ENCODE measurements around the gene SHISA4.

Gene SHISA4

GRCh38 chr1:201887116-201887866 lies 1.4 kb upstream of the SHISA4 start:
- Histone ChIP-seq H3K27ac (peak overlapping the region; percentile 80 to 95), H3K27me3 (no peaks in the 10 kb centered on the region), H3K36me3 (peaks cover 0 to 8% (median 0%) of the 10 kb centered on the region in 3 donors), H3K9me3 (no peaks in the 10 kb centered on the region), H3K4me3 (no peak overlapping the region), H3K4me1 (peaks cover 0 to 79% (median 63%) of the 10 kb centered on the region in 4 donors)
- no peak for TF ChIP-seq CTCF (IDR thresholded peaks at IDR 0.05)
- peak in 1 of 2 donors; percentile 41 for DNase-seq
- intact Hi-C loops (cut with DNase I; ENCODE audit: low total_unique reads) = loop anchor here (10.0 kb wide), 1 partner anchor 258 kb away; the partner anchor contains the start of gene ARL8A

GRCh38 chr1:201889090-201889968 lies 631 bp downstream of the SHISA4 start:
- Histone ChIP-seq H3K4me1 (peaks cover 0 to 80% (median 54%) of the 10 kb centered on the region in 4 donors), H3K4me3 (peak overlapping the region; percentile 82 to 85), H3K36me3 (peaks cover 0 to 8% (median 0%) of the 10 kb centered on the region in 3 donors), H3K27ac (peak overlapping the region; percentile 80 to 95), H3K27me3 (no peaks in the 10 kb centered on the region), H3K9me3 (no peaks in the 10 kb centered on the region)
- peak; percentile 25 to 65 for DNase-seq
- intact Hi-C loops (cut with DNase I; ENCODE audit: low total_unique reads) = loop anchor here (10.0 kb wide), 1 partner anchor 255 kb away; the partner anchor contains the start of gene ARL8A
- TF ChIP-seq CTCF (IDR thresholded peaks at IDR 0.05) = no peak

GRCh38 chr1:201890223-201890622 lies 1.5 kb downstream of the SHISA4 start:
- peaks cover 0 to 80% (median 52%) of the 10 kb centered on the region in 4 donors for H3K4me1 ChIP-seq
- H3K9me3 ChIP-seq = no peaks in the 10 kb centered on the region
- H3K36me3 ChIP-seq = peaks cover 0 to 8% (median 0%) of the 10 kb centered on the region in 3 donors
- peak overlapping the region; percentile 82 to 85 for H3K4me3 ChIP-seq
- peak; percentile 19 to 66 for DNase-seq
- no peak for TF ChIP-seq CTCF (IDR thresholded peaks at IDR 0.05)
- H3K27me3 ChIP-seq = no peaks in the 10 kb centered on the region
- intact Hi-C loops (cut with DNase I; ENCODE audit: low total_unique reads) = no loop called here
- H3K27ac ChIP-seq = peak overlapping the region; percentile 80 to 95

GRCh38 chr1:201890806-201891450 lies 2.2 kb downstream of the SHISA4 start:
- H3K9me3 ChIP-seq = no peaks in the 10 kb centered on the region
- H3K27me3 ChIP-seq = no peaks in the 10 kb centered on the region
- TF ChIP-seq CTCF (IDR thresholded peaks at IDR 0.05) = no peak
- DNase-seq = peak; percentile 15 to 70
- H3K36me3 ChIP-seq = peaks cover 0 to 8% (median 0%) of the 10 kb centered on the region in 3 donors
- H3K4me3 ChIP-seq = no peak overlapping the region
- H3K27ac ChIP-seq = peak overlapping the region; percentile 76 to 95
- intact Hi-C loops (cut with DNase I; ENCODE audit: low total_unique reads) = no loop called here
- H3K4me1 ChIP-seq = peaks cover 0 to 78% (median 50%) of the 10 kb centered on the region in 4 donors

GRCh38 chr1:201891451-201892045 lies 2.9 kb downstream of the SHISA4 start:
- peaks cover 0 to 80% (median 54%) of the 10 kb centered on the region in 4 donors for H3K4me1 ChIP-seq
- peak; percentile 19 to 64 for DNase-seq
- no peaks in the 10 kb centered on the region for H3K27me3 ChIP-seq
- H3K27ac ChIP-seq = peak overlapping the region; percentile 76 to 95
- peaks cover 3 to 13% (median 5%) of the 10 kb centered on the region in 3 donors for H3K36me3 ChIP-seq
- TF ChIP-seq CTCF (IDR thresholded peaks at IDR 0.05) = no peak
- H3K4me3 ChIP-seq = no peak overlapping the region
- H3K9me3 ChIP-seq = no peaks in the 10 kb centered on the region
- intact Hi-C loops (cut with DNase I; ENCODE audit: low total_unique reads) = no loop called here
